Measurements from ENCODE around the gene RBBP8. TPM values are rescaled to one million over a fixed set of nuclear protein-coding genes. Genes with fewer than 3 reads are reported as not detected.

RBBP8 gene
- total RNA-seq, 4 donors from 2014 or later: 14.2 to 33.5 (median 20.9) TPM

Small RNAs within 50 kb of the gene (small RNA-seq; reads per million reads assigned to genes)
- gene RF00019 (0 reads per million in 4 donors), gene RN7SL745P (0 reads per million in 4 donors)

Other genes with a start within 250 kb of the RBBP8 start
- gene CABLES1, start 202.2 kb downstream of the RBBP8 start, total RNA-seq: 10 to 100 TPM in 2 of 4 donors, 1 to 10 TPM in 2; 4.0 to 24.0 (median 10.2) TPM

Measured in gastroesophageal sphincter (tissue), 4 donors.